ENCODE results near the gene GPR75. TPM values are rescaled to one million over a fixed set of nuclear protein-coding genes. Genes with fewer than 3 reads are reported as not detected.
A peak's percentile ranks its signal among the peaks of the same experiment; 100 is the strongest.

GPR75 gene
- 2.2 TPM for total RNA-seq

DNA sequence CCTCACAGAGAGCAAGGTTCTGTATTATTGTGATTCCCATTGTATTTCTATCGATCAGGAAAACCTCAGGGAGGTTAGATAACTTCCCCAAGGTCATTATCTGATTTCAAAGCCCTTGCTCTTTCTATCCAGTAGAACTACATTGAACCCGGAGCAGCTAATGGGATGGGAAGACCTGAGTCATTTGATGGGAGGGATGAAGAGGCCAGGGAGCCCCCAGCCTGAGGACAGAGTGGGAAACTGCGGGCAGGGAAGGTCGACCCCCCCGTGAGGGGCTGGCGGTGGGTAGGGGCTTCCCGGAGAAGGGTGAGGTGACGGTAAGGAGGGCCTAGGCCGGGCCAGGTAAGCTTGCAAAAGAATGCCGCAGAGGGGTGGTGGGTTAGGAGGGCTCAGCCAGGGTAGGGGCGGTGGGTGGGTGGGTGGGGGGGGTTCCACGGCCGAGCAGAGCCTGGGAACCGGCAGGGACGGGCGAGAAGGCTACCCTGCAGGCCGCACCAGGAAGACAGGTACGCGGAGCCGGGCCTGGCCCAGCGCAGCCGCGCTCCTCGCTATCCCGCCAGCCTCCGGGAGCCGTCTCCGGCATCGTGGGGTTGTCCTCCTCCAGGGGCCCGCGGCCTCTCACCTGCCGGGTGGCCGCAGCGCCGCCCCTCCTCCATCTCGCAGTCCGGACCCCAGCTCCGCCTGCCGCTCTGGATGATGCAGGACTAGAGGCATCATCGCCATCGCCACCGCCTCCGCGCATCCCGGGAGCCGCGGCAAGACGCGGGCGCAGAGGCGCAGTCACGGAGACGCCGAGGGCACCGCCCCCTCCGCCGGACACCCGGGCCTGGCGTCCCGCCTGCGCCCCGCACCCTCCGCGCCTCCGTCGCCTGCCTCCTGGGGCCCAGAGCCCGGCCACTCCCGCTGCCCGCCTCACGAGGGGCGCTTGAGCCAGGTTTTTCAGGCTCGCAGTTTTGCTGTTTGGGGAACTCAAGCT, at the start of gene GPR75:
Gene GPR75, minus strand, starts transcription at position 762 of the 976 bp plus-strand sequence. CDS start 5,211 bp downstream, outside the sequence.
- peak; percentile 15 for DNase-seq (ENCODE audit: low spot score)

DNA sequence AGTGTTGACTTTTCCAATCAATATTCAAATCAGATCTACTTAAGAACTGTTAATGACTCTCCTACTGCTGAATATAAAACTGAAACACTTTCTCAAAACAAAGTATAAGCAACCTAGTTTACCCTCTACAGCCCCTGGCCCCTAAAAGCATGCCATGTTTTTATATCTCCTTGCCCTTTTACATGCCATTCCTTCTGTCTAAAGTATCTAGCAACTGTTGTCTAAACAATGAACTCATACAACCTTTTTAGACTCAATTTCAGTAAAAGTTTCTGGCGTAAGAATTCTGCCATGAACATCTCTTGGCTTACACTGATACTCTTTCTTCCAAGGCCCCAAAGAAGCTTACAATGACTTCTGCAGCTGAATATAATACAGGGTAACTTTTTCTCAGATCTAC, 47.8 kb upstream of the GPR75 start:
- no peak for DNase-seq (ENCODE audit: low spot score)

DNA sequence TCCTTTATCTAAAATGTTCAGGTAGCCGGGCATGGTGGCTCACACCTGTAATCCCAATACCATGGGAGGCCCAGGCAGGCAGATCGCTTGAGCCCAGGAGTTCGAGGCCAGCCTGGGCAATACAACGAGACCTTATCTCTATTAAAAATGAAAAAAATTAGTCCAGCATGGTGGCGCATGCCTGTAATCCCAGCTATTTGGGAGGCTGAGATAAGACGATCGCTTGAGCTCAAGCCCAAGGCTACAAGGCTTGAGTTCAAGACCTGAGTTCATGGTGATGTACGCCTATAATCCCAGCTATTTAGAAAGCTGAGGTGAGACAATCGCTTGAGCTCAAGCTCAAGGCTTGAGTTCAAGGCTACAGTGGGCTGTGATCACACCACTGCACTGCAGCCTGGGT, 45.6 kb upstream of the GPR75 start:
- no peak for DNase-seq (ENCODE audit: low spot score)

DNA sequence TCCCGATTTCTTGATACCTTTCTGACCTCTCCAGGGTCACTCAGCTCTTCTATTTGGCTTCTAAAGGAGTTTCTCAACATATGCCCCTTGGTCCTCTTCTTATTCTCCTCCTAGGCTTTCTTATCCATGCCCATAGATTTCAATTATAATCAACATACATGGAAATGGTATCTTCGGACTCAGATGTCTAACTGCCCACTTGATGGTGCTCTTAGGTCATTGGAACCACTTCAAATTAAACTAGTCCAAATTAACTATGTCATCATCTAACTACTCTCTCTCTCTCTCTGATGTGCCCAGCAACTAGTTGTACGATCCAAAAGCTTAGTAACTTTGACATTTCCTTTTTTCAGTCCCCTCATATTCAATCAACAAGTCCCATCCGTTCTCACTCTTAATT, 43.2 kb upstream of the GPR75 start:
- no peak for DNase-seq (ENCODE audit: low spot score)

DNA sequence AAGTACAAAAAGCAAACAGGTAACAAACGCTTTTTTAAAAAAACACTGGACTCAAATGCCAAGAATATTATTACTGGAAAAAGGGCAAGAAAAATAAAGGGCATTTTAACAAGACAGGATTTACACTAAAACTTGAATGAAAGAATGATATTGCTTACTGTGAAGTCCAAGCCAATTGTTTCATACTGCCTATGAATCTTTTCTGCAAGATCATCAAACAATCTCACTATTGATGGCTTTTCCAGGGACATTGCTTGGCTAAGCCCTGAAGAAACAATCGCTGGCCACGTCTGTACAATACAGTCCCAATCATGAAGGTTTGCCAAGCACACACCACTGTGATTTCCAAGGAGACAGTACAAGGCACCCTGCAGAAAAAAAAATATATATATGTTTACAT, 41.4 kb upstream of the GPR75 start:
- no peak for DNase-seq (ENCODE audit: low spot score)

DNA sequence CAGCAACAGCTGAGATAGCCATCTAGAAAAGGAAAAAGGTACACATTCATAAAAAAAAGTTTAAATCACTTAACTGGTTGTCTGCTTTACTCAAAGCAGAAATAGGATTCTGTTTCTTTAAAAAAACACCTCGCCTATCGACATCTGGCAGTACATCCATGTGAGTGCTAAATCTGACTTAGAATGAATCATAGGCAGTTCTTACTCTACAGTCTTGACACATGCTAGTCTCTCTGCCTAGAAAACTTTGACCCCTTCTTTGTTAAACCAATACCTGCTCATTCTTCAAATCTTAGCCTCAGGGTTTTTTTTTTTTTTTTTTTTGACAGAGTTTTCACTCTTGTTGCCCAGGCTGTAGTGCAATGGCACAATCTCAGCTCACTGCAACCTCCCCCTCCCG, 37.1 kb upstream of the GPR75 start:
- DNase-seq (ENCODE audit: low spot score), result no peak

DNA sequence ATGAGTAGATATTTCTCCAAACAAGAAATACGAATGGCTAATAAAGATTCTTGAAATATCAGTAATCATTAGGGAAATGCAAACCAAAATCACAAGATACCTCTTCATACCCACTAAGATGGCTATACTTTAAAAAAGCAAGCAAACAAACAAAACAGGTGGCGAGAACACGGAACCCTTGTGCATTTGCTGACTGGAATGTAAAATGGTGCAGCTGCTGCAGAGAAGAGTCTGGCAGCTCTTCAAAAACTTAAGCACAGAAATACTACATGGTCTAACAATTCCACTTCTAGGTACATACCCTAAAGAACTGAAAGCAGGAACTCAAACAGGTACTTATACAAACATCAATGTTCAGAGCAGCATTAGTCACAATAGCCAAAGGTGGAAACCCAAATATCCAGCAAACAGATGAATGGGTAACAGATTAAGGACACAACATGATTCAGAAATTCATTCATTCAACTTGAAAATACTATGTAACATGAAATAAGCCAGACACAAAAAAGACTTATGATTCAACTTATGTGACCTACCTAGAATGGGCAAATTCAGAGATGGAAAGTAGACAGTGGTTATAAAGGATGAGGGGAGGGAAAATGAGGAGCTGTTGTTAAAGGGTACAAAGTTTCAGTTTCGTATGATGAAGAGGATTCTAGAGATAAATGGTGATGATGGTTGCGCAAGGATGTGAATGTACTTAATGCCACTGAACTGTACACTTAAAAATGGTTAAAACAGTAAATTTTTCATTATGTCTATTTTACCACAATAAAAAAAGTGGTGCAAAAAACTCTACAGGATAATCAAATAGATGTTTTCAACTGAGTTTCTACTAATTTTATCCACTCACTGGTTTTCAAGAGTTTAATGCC, 26.9 kb upstream of the GPR75 start:
- no peak for DNase-seq (ENCODE audit: low spot score)

DNA sequence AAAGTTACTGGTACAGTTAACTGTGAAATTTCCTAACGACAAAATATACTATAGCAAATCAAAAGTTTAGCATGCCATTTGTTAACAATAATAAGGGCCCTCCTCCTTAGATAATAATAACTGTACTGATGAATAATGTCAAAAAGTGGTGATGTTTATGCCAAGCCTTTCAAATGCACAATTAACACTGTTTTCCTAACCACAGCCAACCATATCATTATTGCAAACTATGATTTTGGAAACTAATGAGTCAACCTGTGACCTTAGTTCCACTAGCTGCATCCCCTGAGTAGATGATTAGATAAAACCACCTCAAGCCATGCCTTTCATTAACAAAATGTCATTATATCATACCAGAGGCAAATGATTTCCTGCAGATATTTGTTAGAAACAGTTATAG, 25.1 kb upstream of the GPR75 start:
- no peak for DNase-seq (ENCODE audit: low spot score)

DNA sequence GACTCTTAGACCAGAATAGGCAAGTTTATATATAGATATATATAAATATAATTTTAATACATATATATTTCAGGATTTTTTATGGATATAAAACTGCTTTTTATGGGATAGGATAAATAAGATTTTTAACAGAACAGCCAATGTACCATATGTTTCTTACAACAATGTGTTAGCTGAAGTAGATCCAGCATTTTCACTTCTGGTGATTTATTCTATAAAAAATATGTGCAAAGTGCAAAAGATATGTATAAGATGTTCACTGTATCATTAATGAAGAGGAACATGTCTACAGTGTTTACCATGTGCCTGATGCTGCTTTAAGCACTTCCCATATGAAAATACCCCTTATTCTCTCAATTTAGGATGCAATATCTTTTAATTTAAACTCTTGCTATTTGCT, 22.2 kb upstream of the GPR75 start:
- no peak for DNase-seq (ENCODE audit: low spot score)

DNA sequence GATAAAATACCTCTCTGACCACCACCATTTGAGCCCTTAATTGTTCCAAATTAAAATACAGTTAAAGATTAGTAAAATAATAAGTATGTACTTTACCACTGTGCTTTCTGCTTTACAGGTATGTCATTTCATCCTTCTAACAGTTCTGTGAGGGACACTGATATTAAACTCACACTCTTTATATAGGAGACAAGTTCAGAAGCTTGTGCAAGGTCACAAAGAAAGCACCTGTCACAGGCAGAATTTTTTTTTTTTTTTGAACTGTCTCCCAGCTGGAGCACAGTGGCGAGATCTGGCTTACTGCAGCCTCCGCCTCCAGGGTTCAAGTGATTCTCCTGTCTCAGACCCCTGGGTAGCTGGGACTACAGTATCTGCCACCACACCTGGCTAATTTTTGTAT, 21.6 kb upstream of the GPR75 start:
- no peak for DNase-seq (ENCODE audit: low spot score)

DNA sequence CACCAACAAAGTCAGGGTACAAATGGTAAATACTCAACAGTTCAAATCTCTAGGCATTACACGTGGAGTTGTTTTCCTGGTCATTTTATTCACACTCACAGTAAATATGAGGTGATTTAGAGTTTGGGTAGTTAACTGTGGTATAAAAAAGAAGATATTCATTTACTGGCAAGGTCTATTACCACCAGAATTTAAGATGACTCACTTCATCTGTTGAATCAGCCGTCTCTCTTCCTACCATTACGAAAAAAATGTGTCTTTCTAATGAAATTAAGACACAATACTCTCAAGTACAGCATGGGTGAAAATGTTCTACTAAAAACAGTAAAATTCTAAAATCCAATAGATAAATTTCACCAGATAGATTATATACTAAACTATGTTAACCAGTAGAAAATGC, 21.0 kb upstream of the GPR75 start:
- DNase-seq (ENCODE audit: low spot score), result no peak

DNA sequence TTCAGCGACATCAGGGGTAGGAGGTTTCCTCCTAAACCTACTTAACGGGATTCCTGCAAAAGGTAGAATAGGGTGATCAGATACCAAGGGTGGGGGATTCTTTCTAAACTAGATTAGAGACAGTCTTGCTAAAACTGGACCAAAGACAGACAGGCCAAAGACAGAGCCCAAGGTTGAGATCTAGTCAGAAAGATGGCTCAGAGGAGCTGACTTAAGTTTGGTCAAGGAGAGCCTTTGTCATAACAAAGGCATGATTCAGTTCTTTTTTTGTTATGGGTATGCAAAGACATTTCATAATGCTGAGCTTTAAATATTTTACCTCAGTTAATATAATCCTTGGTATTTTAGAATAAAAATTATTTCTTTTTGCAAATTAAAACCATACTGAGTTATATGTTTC, 17.8 kb upstream of the GPR75 start:
- no peak for DNase-seq (ENCODE audit: low spot score)

DNA sequence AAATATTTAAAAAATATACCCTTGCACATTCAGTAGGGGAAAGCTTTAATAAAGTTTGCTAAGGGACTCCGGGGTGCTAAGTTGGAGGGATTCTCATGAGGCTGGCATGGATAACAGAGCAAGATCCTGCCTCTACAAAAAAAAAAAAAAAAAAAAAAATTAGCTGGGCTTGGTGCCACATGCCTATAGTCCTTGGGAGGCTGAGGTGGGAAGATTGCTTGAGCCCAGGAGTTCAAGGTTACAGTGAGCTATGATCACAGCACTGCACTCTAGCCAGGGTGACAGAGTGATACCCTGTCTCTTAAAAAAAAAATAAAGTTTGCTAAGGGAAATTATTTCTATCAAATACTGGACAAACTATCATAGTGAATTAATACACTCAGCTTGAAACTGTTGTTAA, 17.3 kb upstream of the GPR75 start:
- no peak for DNase-seq (ENCODE audit: low spot score)

DNA sequence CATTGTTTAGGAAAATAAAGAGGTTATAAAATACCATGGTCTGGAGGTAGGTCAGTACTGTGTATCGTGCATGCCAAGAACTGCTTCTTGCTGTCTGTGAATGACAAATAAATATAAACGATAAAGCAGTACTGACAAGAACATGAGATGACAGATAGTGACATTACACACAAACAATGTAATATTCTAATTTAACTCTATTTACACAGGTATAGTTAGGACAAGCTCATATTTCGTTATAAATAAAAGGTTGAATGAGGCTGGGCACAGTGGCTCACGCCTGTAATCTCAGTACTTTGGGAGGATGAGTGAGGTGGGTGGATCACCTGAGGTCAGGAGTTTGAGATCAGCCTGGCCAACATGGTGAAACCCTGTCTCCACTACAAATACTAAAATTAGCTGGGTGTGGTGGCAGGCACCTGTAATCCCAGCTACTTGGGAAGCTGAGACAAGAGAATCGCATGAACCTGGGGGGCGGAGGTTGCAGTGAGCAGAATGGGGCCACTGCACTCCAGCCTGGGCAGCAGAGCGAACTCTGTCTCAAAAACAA, 14.7 kb upstream of the GPR75 start:
- DNase-seq (ENCODE audit: low spot score), result no peak

DNA sequence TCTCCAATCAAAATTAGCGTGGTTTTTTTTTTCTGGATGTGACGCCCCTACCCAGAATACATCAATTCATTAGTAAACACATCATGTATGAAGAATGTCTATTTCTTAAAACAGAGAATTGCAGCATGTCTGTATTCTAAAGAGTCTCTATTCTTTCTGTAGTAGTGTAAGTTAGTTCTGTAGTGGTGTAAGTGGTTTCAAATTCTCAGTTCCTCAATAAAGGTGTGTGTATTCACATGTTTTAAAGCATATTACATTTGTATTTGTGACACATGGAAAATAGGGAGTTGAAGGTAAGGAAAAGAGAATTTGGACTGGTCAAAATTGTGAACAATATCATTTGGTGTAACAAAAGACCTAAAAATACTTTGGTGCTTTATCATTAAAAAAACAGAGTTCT, 8.0 kb upstream of the GPR75 start:
- no peak for DNase-seq (ENCODE audit: low spot score)

DNA sequence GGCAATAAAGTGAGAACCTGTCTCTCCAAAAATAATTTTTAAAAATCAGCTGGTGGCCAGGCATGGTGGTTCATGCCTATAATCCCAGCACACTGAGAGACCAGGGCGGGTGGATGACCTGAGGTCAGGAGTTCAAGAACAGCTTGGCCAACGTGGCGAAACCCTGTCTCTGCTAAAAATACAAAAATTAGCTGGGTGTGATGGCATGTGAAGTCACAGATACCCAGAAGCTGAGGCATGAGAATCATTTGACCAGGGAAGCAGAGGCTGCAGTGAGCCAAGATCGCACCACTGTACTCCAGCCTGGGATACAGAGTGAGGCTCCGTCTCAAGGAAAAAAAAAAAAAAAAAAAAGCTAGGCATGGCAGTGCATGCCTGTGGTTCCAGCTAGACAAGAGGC, 7.4 kb upstream of the GPR75 start:
- DNase-seq (ENCODE audit: low spot score), result no peak

DNA sequence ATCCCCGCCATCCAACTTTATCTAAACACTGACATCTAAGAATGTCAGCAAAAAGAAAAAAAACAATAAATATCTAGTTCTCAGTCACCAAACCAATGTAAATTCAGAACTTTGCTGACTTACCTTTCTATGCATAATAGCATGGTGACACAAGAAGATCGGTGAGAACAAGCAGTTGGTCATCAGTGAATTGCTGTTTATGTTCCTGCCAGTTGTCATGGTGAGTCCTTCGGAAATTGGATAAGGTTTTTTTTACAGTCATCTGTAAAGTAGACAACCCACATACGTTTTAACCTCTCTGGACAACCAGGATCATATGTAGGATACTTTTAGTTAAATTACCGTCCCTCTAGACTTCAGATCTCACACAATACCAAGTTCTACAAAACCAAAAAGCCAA, 6.2 kb upstream of the GPR75 start:
- DNase-seq (ENCODE audit: low spot score), result no peak

DNA sequence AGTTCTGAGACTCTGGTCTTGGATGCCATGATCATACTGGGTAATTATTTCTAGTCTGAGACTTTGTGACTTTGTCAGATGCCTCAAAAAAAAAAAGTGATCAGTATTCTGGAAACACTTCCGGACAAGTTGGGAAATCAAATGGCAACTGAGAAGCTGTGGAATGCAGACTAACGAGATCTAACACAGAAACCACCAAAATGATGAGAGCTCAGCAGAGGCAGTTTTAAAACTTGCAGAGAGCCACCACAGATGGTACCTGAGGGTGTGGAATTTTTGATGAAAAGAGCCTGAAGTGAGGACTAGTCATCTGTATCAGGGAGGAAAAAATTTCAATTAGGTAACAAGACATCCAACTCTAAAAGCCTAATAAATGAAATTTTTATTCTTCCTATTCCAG, 5.5 kb upstream of the GPR75 start:
- no peak for DNase-seq (ENCODE audit: low spot score)

DNA sequence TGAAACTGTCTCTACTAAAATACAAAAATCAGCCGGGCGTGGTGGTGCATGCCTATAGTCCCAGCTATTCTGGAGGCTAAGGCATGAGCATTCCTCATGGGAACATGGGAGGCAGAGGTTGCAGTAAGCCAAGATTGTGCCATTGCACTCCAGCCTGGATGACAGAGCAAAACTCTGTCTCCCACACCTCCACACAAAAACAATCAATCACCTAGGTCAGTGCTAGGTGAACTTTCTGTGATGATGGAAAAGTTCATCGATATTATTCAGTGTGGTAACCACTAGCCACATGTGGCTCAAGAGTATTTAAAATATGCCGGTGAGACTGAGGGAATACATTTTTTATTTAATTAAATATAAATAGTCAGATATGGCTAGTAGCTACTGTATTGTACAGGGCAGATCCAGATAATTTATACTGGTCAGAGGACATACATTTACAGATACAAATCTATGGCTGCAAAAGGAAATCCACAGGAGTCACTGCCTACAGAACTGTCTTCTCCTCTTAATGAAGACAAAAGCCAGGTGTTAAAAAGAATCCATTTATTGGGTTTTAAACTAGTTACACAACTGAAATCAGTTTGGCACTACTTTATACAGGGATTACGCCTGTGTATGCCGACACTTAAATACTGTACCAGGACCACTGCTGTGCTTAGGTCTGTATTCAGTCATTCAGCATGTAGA, 3.9 kb upstream of the GPR75 start:
- DNase-seq (ENCODE audit: low spot score), result no peak

DNA sequence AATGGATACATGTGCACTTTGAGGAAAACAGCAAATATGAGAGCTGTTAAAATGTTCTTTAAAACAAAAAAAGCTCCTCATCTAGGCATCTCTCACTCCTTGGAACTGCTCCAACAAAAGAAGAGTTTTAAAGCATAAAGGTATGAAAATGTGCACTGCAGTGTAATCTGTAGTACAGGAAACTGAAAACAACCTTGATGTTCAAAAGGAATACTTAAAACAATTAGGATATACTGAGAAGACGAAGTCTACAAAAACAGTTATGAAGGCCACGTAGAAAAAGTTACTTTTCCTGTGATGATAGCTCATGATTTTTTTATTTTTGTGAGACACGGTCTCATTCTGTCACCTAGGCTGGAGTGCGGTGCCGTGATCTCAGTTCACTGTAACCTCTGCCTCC, 2.1 kb upstream of the GPR75 start:
- DNase-seq (ENCODE audit: low spot score), result no peak

DNA sequence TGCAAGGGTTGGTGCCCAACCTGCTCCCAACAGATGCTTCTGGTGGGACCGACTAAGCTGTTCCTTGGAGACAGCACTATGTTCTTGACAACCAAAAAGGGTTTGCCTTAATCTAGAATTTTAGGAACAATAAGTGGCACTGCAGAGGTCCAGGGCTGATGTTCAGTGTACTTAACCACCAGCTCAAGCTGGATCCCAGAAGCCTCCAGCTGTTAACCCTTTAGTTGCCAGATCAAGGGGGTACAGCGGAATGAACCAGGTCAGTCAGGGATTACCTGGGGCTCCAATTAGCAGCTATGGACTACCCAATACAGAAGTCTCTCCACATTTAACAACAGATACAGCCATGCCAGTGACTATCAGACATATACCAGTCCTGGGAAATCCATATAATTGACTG, 3.5 kb downstream of the GPR75 start:
- no peak for DNase-seq (ENCODE audit: low spot score)

DNA sequence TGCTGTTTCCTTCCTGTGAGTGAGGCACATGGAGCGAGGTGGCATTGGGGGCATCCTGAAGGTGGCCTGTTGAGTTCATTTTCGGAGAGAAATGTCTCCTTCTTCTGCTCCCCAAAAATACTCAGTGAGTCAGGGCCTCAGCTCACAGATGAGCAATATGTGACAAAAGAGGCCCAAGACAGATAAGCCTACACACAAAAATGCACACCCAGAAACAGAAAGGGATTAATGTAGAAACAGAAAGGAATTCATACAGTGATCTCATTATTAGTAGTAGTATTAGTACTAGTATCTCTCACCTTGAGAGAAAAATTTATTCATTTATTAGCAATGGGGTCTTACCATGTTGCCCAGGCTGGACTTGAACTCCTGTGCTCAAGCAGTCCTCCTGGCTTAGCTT, 5.1 kb downstream of the GPR75 start:
- DNase-seq (ENCODE audit: low spot score), result no peak
